HG03354 (cell line): ENCODE data around the gene KCNQ5.

Experiments
- ATAC-seq: cut with Tn5 transposase; IDR thresholded peaks from one replicate; pipeline ENCODE4 v1.9.1; 2021; ENCODE audit warnings: mild to moderate bottlenecking; ENCODE audit not compliant: unreplicated experiment, poor library complexity, severe bottlenecking

The KCNQ5 gene

DNA sequence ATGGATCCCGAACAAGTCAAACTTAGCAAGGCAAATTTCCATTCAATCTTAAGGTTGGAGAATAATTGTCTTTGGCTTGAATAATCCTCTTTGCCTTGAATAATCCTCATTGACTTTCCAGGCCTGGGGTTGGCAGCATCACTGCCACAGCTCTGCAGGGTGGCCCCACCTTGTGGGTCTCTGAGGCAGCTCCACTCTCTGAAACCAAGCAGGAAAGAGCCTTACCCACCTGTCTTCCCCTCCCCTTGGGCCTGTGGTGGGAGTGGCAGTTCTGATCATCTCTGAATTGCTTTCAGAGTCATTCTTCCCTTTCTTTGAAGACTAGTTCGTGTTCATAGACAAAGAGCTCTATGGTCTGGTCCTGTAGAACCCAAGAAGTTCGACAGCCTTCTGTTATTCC is 47.5 kb downstream of the KCNQ5 start:
- ATAC-seq, result no peak

DNA sequence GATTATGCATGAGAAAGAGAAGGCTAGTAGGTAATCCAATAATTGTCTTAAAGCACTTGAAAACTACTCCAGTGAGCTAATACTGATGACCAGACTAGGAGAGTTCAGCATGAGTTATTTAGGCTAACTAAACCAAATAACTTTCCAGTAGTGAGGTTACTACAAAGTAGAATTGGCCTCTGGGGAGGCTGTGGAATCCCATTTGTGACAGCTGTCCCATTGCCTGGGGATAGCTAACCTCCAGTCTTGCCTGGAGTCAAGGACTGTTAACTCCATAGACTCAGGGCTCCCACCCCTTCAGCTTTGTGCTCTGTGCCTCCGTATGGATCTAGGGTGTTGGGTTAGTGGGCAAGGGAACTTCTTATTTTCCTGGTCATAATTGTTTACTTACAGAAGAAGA is 51.0 kb downstream of the KCNQ5 start:
- no peak for ATAC-seq

DNA sequence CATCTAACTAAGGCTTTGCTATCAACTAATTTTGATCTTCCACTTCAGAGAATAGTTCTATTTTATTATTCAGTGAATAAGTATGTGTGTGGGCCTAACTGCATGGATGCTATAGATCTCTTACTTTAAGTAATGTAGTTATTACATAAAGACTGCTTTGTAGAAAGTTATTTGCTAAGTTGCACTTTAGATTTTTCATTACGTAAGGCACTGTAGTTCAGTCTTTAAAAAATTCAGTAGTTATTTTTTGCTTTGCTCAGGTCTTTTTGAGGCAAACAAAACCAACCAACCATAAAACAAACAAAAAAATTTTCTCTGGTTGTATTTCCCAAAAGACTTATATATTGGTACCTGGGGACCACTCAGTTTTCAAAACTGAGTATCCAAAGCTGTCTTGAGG is 53.0 kb downstream of the KCNQ5 start:
- no peak for ATAC-seq

DNA sequence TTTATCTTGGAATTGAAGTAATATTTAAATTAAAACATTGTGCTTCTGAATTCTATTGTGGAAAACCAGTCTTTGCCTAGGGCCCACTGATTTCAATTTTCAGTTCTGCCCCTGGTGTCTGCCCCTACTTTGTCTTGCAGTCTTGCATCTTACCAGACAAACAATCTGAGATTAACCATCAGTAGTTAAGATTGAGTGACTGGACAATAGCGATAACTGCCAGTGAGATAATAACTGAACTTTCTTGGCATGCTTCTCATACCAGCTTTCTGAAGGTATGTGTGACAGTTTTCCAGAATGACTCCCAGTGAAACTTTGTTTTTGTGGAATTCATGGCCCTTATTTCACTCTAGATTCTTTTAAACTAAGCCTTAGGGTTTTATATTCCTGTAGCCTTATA is 53.5 kb downstream of the KCNQ5 start:
- ATAC-seq, result no peak

DNA sequence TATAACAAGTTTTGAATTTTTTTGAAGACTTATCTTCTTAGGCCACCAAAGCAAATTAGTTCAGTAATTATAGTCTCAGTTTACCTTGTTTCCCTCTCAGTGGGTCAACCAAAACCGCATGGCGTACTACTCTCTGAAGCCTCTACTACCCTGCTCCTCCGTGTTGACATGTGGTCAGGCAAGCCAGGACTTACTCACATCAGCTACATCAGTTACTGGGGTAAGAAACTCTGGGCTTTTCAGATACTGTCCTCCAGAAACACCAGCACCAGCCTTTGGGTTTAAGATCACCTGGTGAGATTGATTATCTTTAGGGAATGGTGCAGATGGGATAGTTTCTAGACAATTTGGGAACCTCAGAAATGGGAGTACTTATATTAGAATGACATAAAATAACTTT is 55.1 kb downstream of the KCNQ5 start:
- ATAC-seq, result no peak

DNA sequence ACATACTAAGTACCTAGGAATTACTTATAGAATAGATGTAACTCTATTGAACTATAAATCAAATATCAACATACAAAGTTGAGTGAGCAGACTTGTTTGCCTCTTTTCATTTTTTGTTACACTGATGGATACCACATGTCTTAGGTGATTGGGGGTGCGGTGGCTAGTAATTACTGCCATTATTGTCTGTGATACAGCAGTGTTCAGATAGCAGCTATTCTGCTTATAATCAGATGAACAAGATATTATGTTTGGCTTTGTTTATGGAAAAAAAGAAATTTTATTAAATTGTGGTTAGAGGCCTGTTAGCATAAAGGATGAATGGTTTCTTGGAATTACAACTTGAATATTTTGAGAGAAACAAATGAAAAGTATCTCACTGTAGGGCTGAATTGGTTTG is 55.9 kb downstream of the KCNQ5 start:
- ATAC-seq, result no peak

DNA sequence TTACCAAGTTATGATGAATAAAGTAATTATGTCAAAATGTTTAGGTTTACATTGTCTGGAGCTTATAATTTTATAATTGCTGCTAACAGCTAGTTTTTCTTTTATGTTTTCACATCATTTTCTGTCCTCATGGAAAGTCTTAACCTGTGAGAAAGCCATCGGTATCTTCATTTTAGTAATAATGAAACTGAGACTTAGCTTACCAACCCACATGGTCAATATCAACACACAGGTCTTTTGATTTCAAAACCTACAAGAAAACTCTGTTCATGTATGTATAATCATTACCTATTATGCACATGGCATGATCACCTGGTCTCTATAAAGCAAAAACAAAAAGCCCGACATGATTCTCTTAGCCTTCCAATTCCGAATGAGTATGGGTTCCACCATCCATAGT is 61.9 kb downstream of the KCNQ5 start:
- peak; percentile 97 for ATAC-seq

DNA sequence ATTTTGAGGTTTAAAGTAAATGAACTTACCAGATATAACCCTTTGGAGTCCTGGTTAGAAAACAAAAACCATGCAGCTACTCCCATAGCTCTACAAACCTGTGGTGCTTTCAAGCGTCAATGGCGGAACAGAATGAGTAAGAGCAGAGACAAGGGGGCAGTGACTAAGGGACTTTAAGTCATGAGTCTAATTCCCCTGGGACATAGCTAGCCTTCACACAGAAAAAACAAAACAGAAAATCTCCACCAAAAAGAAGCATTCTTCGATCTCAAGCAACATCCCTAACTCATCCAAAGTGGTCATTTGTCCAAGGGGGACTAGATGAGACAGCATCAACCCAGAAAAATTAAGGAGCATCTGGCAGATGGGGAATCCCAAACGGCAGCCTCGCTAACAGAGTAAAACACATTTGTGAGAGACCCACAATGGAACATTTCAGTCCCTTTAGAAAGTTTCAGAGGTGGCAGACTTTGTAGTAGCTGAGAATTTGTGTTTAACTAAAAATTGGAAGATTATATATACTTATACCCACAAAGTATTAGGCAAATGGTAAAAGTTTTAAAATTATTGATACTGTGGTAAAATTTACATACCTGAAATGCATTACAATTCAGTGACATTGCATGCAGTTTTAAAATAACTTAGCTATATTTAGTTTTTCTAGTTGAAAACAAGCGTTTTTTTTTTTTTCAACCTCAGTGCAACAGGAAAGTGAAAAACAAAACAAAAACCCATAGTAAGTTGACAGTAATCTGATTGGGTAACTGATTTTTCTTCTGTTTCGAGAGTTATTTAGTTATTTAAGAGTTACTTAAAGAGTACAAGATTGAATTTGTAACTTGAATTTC is 67.5 kb downstream of the KCNQ5 start:
- peak; percentile 93 for ATAC-seq

DNA sequence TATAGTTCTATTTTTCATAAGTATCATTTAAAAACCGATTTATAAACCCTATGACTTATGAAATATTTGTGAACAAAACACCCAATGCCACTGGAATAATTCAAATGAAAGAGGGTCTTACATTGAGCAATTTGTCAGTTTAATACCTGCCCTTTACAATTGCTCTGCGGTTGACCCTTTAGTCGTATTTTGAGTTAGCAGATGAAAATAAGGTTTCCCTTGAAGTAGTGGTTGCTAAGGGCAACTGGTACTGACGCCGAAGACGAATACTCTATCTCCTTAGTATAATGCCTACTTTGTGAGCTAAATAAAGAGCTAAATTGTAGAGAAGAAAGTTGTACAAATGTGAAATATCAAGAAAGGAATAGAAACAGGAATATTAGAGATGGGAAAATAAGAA is 69.4 kb downstream of the KCNQ5 start:
- ATAC-seq, result no peak

DNA sequence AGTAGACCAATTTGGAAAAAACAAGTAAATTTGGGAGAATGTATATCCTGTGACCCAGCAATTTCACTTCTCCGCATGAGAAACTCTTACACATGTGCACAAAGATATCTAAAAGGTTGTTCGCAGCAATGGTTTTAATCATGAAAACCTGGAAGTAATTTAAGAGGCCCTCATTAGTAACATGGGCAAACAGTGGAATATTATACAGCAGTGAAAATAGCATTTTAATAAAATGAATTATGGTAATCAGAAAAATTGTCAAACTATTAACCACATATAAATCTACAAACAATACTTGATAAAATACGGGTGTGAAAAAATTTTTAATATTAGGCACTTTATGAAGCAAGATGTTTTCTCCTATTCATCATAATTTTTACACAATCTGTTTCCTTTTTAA is 74.2 kb downstream of the KCNQ5 start:
- no peak for ATAC-seq

DNA sequence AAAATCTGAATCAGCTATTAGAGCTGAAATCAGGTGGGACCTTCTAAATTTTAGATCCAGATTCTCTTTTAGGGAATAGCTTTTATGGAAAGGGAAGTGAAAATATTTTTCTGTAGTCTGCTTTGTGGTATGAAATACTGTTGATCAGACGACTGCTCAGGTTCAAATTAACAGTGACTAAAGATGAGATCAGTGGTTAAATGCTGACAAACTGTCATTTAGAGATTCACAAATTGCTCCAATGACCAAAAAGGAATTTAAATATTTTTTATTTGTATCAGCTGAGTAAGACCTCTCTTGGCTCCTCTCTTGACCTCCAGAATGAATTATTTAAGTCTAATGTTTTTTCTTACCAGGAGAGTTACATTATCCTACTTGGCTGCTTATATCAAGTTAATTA is 77.3 kb downstream of the KCNQ5 start:
- ATAC-seq, result no peak

DNA sequence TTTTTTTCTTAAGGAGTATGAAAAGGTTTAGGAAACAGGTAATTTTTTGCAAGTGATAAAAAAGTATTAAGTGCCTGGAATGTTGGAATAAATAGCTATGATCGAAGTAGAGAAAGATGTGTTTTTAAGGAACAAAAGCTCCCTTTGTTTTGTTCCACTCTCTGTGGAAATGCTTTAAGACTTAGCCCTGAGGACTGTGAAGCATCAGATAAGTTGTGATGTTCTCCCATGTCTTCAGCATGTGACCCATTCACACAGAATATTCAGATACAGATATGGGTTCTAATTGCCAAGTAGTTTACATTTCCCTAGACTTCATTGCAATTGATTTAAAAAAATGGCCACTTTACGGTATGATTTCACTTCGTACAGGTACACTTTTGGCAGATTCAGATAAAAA is 80.6 kb downstream of the KCNQ5 start:
- ATAC-seq, result no peak

DNA sequence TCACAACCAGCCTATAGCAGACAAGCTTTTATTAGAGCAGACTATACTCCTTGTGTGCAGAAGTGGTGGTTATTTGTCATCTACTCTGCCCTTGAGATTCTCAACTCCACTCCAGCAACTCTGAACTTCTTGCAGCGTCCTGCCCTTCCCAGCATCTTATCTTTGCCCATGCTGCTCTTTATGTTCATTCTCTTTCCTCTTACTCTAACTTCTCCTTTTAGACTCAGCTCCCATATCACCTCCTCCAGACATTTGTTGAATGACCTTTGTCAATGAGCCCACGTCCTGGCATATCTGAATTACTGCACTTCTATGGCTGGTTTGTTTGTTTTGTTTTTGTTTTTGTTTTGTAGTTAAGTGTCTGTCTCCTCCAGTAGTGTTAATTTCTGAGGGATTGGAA is 81.2 kb downstream of the KCNQ5 start:
- ATAC-seq, result no peak

DNA sequence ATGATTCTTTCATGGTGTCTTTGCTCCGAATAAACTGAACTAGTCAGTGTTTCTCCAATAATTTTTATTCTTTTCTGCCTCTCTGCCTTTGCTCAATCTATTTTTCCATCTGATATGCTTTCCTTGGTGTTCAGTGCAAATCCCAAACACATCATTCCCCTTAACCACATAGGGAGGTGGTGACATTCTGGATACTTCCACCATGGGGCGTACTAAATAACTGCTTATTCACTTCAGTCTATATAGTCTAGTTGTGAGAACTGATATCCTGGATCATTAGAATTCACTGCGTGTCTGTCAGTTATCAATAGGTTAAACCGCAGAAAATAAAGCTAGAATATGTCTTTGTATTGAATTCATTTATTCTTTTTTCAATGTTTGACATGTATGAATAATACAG is 83.1 kb downstream of the KCNQ5 start:
- no peak for ATAC-seq

DNA sequence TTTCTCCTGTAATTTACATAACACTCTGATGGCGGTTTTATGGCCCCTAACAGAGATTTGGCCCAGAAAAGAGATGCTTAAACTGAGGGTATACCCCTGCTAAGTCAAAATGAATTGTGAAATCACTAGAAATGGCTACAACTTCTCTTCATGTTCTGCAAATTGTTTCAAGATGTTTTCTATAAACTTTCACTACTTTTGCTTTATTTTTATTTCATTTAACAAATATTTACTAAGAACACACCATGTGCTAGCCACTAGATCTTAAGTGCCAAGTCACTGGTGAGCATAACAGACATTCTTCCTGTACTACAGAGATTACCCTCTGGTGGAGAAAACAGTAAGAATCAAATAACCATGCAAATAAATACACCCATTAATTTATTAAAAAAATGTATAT is 87.6 kb downstream of the KCNQ5 start:
- no peak for ATAC-seq

DNA sequence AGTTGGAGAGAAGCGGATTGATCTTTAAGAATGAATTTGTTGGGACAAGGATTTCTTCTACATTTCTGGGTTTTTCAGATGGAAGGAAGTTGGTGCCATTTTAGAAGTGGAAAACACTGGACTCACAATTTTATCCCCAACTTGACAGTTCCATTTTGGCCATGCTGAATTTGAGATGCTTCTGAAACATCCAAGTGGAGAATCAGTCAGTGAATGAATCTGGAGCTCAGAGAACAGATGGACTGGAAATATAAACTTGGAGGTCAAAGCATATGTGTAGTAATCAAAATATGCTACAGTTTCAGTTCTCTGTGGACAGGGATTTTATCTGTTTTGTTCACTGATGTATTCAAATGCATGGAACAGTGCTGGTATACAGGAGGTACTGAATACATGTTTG is 89.9 kb downstream of the KCNQ5 start:
- ATAC-seq, result no peak

DNA sequence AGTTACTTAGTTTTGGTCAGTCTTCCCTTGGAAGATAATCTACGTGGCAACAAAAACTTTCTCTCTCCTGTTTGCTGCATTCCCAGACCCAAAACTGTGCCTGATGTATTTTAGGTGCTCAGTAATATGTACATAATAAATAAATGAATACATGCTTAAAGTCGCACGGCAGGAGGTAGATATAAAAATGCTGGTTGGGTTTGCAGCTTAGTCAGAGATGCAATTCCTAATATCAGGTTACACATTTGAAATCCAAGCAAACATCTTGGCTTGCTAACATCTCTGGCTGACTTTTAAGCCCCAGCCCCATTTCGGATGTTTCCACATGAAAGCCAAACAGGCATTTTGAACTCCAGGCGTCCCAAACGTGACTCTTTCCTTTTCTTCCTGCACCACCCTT is 91.0 kb downstream of the KCNQ5 start:
- ATAC-seq, result no peak

DNA sequence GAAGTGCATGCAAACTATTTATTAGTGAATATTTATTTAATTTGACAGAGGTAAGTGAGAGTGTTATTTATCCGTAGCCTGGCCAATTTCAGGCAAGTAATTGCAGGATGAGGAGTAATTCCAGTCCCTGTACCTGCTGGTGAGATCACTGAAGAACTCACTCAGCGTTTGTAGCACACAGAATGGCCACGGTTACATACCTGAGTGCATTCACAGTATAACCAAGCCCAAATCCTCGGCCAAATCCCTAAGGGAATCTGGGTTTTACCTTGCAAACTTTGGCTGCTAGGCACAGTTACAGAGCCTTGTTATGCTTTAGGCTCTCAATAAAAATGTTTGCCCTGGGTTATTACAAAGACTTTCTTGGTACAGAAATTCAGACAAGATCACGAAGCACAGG is 93.3 kb downstream of the KCNQ5 start:
- ATAC-seq, result no peak

DNA sequence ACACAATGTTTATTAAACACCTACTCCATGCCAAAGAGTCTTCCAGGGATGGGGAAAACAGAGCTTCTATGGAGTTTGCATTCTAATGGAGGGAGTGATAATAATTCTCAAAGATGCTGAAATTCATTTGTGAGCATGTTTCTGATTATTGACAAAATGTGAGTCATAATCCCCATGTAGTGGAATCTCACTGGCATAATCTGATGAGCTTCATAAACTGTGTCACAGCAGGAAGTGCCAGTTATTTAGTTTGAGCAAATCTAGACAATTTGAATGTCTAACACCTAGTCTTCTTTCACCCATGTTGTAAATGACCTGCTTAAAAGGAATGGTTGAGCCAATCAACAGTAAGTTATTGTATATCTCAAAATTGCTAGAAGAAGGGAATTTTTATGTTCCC is 95.1 kb downstream of the KCNQ5 start:
- ATAC-seq, result no peak

DNA sequence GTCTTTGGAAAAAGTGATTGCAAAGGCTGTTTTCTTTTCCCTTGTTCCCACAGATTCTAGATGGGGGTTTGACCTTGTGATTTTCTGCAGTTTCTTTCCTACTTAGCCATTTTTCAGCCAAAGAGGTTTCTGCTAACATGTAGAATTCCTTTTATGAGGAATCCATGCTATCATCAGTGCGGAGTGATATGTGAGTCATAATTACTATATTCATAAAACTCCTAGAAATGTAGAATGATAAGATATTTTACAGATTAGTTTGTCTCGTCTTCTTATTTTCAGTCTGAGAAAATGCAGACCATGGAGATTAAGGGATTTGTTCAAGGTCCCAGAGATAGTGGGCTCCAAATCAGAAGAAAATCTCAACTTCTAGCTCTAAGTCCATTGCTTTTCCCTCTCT is 98.6 kb downstream of the KCNQ5 start:
- ATAC-seq, result no peak

DNA sequence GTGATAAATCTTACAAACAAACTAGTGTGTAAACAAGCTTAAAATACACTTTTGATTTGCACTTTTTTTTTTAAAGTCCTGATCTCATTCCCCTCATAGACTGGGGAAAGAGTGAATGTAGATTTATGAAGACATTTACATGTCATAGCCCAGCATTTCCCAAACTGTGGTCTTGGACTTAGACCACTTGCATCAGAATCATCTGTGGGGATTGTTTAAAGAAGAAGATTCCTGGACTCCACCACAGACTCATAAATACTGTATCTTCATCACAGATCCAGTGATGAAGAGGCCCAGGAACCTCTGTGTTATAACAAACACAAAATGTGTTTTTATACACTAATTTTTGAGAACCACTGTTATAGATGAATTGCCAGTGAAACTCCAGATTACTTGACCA is 99.5 kb downstream of the KCNQ5 start:
- ATAC-seq, result no peak

DNA sequence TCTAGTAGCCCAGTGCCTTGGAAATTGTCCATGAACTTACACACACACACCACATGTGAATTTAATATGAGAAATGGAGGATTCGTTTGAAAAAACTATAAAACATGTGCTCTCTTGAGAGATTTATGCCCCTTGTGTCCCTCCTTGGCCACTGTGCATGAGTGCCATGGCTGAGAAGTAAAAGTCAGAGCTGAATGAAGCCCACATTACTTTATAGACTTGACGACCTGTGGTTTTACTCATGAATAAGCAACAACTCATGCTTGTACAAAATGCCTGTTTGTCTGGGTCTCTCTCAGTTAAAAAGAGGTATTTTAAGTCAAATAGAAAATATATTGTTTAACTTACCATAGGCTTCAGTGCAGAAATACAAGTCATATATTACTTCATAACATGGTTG is 102.7 kb downstream of the KCNQ5 start:
- ATAC-seq, result peak; percentile 96
